Stimulated activated CD8-positive, alpha-beta memory T cell treated with anti-CD3 and anti-CD28 coated beads, Interleukin-15, amount 100 ng/mL, for 1 hour (primary cell): ENCODE results near the gene ALDH3B1.

ENCODE experiments used
- DNase-seq: peaks from one replicate; pipeline ENCODE4 v3.0.0-alpha.2; 2020; ENCODE audit warnings: low read depth

ALDH3B1 gene

DNA sequence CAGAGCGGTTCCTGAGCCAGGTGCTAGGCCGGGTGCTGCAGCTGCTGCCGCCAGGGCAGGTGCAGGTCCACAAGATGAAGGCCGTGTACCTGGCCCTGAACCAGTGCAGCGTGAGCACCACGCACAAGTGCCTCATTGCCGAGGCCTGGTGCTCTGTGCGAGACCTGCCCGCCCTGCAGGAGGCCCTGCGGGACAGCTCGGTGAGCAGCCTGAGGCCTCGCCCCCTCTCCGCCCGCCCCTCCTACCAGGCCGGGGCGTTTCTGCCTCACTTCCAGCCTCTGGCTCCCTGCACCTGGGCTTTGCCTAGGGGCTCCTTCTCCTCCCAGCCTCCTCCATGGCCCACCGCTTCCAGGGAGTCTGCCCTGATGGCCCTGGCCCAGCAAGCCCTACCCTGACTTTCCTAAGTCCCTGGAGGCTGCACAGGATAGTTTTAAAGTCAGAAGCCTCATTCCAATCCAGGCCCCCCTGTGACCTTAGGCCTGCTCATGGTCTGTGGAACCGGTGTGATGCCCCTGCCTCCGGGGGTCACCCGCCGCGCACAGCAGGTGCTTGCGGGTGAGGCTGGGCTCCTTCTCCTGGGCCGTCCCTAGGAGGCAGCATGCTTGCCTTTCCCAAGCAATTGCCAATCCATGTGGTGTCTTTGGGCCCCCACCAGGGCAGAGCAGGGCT, 34.2 kb downstream of the ALDH3B1 start:
- DNase-seq, result no peak

DNA sequence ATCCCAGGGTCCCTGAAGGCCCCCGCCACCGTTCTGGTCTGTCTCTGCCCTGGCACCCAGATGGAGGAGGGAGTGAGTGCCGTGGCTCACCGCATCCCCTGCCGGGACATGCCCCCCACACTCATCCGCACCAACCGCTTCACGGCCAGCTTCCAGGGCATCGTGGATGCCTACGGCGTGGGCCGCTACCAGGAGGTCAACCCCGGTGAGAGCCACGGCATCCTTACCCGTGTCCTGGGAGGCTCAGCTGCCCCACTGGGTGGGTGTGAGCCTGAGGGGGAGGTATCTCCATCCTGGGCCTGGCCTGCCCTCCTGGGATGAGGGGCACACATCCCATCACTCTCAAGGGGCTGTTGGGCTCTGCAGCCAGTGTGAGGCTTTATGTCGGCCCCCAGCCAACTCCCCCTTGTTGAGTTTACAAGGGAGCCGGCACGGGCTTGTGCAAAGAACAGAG, 34.8 kb downstream of the ALDH3B1 start:
- DNase-seq, result no peak

DNA sequence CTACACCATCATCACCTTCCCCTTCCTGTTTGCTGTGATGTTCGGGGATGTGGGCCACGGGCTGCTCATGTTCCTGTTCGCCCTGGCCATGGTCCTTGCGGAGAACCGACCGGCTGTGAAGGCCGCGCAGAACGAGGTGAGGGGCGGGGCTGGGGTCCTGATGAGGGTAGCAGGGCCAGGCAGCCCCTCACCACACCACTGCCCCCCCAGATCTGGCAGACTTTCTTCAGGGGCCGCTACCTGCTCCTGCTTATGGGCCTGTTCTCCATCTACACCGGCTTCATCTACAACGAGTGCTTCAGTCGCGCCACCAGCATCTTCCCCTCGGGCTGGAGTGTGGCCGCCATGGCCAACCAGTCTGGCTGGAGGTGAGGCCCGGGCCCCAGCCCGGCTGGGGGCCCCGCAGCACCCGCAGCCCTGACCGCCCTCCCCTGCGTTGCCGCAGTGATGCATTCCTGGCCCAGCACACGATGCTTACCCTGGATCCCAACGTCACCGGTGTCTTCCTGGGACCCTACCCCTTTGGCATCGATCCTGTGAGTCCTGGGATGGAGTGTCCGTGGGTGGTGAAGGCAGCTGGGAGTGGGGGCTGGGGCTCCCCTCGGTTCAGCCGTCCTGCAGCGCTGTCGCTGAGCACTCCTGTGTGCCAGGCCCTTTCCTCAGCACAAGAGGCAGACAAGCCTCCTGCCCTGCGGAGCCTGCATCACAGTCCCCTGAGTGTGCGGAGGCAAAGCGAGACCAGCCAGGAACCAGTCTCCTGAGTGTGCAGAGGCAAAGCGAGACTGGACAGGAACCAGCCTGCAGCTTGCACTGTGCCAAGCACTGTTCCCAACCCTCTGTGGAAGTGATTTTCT, 37.5 kb downstream of the ALDH3B1 start:
- no peak for DNase-seq

DNA sequence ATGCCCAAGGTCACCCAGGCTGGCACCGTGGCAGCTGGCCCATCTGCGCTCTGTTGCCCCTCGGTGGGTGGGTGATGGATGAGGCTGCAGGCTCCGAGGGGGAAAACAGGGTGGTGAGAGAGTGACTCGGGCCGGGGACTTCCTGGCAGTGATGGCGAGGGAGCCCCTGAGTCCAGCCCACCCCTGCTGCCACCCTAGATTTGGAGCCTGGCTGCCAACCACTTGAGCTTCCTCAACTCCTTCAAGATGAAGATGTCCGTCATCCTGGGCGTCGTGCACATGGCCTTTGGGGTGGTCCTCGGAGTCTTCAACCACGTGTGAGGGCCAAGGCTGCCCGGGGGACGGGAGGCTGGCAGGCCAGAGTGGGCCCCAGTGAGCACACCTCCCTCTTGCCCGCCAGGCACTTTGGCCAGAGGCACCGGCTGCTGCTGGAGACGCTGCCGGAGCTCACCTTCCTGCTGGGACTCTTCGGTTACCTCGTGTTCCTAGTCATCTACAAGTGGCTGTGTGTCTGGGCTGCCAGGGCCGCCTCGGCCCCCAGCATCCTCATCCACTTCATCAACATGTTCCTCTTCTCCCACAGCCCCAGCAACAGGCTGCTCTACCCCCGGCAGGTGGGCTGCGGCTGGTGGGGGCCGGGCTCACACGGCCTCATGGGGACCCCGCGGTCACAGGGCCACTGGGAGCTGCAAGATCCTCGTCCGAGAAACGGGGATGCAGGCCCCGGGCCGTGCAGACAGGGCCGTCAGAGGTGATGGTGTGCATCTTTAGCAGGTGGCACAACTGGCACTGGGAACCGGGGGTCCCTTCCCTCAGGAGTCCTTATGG, 38.8 kb downstream of the ALDH3B1 start:
- no peak for DNase-seq

DNA sequence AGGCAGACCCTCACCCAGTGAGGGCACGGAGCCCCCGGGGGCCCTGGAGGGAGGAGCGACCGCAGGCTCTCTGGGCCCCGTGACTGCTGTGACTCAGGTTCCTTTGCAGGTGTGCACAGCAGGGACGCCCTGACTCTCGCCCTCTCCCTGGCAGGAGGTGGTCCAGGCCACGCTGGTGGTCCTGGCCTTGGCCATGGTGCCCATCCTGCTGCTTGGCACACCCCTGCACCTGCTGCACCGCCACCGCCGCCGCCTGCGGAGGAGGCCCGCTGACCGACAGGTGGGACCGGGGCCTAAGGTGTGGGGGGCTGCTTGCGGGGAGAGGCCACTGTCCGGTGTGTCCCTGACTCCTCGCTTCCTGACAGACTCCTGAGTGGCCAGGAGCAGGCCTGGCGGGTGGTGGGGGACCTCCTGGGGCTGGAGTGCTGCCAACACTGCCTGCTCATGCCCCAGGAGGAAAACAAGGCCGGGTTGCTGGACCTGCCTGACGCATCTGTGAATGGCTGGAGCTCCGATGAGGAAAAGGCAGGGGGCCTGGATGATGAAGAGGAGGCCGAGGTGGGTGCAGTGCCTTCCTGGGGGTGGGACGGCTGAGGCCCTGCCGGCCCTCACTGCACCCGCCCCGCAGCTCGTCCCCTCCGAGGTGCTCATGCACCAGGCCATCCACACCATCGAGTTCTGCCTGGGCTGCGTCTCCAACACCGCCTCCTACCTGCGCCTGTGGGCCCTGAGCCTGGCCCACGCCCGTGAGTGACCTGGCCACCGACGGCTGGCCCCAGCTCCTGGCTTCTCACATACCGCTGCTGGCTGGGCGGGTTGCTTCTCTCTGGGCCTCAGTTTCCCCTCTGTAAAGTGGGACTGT, 39.6 kb downstream of the ALDH3B1 start:
- DNase-seq, result no peak

DNA sequence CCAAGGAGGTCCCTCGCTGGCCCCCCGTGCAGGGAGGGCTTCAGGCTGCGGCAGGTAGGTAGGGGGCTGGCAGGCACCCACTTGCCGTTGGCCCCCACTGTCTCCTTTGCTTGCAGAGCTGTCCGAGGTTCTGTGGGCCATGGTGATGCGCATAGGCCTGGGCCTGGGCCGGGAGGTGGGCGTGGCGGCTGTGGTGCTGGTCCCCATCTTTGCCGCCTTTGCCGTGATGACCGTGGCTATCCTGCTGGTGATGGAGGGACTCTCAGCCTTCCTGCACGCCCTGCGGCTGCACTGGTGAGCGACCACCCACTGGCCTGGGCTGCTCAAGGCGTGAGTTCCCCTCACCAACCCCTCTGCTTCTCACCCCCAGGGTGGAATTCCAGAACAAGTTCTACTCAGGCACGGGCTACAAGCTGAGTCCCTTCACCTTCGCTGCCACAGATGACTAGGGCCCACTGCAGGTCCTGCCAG, 40.3 kb downstream of the ALDH3B1 start:
- no peak for DNase-seq

DNA sequence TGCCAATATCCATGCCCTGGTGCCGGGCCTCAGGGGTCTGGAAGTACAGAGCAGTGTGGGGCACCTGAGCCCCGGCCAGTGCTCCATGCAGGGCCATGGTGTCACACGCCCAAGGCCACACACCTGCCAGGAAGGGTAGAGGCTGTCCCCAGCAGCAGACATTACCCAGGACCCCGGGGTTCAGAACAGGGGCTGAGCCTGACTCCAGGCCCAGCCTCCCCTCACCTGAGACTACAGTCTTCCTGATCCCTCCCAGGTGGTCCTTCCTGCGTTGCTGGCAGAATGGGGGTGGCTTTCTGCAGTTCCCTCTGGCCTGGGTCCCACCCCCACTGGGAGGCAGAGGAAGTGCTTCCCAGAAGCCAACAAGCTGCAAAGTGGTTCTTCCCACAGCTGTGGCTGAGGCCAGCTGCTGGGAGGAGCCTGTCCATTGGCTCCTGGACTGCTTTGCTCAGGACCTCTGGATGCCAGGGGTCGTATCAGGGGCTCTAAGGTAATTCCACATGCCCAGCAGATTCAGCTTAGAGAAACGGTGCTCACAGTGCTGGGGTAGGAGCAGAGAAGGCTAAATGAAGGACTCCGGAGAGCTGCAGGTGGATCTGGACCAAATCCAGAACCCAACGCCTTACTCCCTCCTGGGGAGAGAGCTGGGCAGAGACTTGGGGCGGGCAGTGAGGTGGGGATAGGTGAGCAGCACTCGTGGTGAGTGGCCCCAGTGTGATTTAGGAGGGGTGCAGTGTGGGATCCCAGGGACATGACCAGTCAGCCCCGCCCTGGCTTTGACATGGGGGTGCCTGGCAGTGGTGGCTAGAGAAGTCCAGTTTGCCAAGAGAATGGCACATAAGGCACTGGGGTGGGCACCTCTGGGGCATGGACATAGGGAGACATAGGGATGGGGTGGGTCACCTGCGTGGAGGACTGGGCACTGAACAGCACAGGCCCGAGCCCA, 41.3 kb downstream of the ALDH3B1 start:
- DNase-seq, result no peak

DNA sequence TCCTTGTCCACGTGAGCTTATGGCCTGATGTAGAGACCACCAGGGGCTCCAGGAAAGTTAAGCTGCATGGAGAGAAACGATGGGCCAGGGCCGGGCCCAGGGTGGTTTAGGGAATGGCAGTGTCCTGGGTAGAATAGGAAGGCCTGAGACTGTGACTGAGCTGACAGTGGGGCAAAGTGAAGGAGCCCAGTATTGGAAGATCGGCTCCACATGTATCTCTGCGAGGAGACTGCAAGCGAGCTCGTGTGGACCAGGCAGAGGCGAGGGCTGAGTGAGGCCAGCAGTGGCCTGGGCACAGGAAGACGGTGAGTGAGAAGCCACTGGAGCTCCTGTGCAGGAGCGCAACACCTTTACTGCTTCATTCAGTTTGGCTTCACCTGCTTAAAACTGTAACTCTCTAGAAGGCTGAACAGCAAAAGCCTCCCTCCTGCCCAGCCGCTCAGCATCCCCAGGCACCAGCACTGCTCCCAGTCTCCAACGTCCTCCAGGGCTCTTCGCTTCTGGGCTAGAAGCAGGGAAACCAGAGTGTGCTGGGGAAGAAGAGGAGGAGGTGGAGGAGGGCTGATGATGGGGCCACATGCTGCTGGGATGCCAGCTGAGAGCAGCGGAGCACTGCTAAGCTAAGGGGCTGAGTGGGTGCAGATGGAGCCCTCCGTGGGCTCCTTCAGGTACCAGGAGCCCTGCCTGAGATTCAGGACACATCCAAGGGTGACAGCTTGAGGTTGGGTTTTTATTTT, 42.2 kb downstream of the ALDH3B1 start:
- DNase-seq, result no peak

DNA sequence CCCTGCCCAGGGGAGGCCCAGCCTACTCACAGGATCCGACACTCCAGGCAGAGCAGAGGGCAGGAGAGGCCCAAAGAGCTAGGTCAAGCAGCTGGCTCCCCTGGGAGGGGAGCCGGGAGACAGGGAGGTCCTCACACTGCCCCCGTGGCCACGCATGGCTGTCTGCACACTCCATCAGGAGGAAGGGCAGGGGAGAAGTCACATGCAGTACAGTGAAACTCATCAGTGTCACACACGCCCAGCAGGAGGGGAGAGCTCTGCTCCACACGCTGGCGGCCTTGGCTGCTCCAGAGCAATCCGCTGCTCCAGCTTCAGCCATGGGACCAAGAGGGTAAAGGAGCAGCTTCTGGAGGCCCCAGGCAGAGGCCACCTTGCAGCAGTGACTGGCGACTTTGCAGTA, 43.0 kb downstream of the ALDH3B1 start:
- no peak for DNase-seq

DNA sequence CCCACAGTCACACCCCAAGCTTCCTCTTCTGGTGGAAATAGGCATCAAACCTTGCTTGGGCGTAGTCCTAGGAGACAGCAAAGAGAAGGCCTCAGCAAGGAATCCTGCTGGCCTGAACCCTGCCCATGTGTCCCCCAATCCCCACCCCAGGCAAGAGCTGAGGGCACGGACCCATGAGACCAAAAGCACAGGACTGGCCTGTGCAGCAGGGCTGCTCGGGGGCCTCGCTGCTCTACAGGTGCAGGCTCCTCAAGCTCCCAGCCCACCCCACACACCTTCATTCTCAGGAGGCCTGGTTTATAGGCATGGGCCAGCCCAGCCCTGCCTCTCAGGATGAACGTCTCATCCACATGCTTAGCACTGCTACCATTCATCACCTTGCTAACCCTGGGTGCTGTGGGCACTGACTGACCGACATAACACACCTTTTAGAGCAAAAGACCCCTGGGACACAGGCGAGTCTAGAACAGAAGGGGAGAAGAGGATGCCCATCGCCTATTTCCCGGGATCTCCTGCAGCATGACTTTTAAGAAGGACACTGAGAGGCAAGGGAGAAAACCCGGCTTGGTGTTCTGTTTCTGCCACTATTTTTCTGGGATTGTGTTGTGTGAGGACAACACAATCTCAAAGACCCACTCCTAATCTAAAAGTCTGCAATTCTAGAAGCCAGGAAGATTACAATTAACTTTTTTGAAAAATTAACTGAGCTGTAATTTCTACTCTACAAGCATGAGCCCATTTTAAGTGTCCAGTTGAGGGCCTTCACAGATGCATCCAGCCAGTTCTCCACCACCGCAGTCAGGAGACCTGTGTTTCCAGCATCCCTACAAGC, 44.1 kb downstream of the ALDH3B1 start:
- no peak for DNase-seq

DNA sequence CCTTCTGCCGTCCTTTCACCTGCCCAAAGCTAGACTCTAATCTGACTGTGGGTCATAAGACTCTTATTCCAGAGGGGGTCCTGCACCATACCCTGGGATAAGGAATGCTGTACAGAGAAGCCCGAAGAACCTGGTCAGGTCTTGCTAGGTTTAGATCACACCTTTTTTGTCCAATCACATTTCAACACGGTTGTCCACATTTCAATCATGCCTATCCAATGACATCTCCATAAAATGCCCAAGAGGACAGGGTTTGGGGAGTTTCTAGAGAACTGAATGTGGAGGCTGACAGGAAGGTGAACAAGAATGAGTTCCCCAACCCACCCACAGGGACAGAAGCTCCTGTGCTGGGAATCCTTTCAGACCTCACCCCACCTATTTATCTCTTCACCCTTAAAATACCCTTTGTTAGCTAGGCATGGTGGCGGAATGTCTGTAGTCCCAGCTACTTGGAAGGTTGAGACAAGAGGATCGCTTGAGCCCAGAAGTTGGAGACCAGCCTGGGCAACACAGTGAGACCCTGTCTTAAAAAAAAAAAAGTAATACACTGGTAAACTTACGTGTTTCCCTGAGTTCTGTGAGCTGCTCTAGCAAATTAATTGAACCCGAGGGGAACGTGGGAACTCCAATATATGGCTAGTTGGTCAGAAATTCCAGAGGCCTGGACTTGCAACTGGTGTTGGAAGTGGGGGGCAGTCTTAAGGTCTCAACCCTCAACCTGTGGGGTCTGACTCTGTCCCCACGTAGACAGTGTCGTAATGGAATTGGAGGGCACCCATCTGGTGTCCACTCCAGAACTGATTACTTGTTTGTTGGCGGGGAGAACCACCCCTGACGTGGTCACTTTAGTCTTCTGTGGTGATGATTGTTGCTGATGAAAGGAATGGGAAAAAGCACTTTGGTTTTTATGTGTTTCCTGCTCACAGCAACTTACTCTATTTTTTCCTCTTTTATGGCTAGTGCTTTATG, 46.5 kb downstream of the ALDH3B1 start:
- DNase-seq, result no peak

DNA sequence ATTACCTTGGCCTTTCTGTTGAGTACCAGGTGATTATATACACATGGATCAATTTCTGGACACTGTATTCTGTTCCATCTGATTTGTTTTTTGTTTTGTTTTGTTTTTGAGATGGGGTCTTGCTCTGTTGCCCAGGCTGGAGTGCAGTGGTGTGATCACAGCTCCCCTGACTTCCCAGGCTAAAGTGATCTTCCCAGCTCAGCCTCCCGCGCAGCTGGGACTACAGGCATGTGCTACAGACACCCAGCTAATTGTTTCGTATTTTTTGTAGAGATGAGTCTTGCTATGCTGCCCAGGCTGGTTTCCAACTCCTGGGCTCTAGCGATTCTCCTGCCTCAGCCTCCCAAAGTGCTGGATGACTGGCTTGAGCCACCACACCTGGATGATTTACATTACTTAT, 47.7 kb downstream of the ALDH3B1 start:
- no peak for DNase-seq

DNA sequence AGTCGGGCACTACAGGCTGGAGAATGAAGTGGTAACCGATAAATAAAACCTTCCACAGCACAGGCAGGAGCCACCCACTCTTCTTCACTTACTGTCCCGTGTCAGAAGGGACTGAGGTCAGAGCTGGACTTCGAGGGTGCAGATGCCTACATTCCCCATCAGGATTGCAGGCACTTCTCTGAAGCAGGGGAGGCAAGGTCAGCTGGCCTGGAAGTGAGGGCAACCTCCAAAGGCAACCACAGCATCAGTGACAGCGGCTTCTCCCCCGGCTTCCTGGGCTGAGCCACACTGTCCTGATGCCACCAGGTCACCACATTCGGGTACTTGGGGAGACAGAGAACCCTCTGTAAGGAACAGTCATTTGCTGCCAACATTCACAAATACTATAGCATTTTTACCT, 51.4 kb downstream of the ALDH3B1 start:
- DNase-seq, result no peak

DNA sequence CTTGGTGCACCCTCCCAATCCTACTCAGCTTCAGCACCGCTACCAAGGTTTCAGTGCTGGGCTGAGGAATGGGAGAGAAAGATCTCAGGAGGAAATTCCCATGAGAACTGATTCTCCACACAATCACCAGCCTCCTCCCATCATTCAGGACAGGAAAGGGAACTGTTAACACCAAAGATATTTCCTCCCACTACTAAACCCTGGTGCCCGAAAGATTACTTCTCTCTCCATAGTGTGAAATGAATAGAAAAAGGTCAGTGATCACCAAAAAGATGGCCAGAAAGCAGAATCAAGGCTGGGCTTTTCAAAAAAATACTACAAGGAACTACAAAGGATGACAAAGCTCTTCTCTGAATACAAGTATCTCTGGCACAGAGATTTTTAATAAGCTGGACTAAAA, 54.8 kb downstream of the ALDH3B1 start:
- no peak for DNase-seq

DNA sequence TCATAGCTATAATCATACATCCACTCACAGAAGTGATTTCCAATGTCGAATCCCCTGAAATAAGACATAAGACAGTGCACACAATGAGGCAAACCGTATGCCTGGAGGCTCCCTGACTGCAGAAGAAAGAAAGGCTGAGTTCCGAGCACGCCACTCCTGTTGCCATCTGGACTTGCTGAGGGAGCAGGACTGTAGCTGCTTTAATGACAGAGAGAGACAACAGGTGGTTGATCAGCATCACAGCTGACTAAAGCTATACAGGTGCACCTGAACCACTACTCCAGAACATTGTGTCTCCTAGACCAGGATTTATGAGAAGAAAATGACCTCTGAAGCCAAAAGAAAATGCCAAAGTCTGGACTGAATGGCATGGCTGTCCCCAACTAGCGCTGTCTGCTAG, 55.7 kb downstream of the ALDH3B1 start:
- no peak for DNase-seq

DNA sequence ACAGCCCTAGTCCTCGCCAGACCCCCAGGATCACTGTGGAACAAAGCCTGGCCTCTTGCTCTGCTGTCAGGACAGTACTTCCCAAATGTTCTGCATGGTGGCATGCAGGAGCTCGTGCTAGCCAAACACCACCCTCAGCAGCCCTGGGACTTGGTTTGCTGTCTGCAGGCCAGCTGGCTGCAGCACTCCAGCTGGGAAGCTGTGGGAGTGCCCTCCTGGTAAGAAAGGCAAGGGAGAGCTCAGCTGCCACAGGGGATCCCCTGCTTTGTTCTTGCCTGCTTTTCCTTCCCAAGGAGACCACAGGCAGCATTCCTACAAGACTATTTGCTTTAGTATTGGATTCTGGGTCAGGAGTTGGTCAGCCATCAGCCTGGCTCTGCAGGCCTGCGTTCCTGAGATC, 56.6 kb downstream of the ALDH3B1 start:
- DNase-seq, result no peak

DNA sequence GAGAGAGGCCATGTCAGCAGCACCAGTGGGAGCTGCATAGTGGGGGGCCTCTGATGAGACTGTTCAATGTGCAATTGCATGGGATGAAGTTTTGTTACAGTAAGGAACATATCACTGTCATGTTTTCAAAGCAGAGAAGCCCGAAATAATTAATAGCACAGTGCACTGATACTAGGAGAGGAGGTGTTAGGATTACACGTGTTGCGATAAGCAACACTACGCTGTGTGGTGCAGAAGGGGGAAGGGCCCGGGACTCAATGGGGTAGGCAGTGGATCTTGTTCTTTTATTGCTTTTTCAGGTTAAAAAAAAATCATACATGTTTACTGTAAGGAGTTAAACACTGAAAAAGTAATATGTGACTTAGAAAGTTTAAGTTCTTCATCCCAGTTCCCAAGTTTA, 57.9 kb downstream of the ALDH3B1 start:
- DNase-seq, result no peak
